HCT116 (cell line): ENCODE data around the gene GOLT1A.

ENCODE experiments used
- CEBPB ChIP-seq: IDR thresholded peaks from 2 replicates; pipeline ENCODE4 v1.6.1; 2012; ENCODE audit warnings: low read depth
- CTCF ChIP-seq, 3 experiments: fragments of 200-600 bp in 1 of 3; sonication (generic) in 1 of 3; IDR thresholded peaks in 2 of 3; conservative IDR thresholded peaks in 1 of 3; 2 replicates each; pipeline ENCODE4 v1.5.1; 2012 to 2017; ENCODE audit warnings: low read depth in 2 of 3, low read length in 2 of 3, antibody characterized with exemption in 1 of 3, borderline replicate concordance in 1 of 3, control low read depth in 1 of 3, mild to moderate bottlenecking in 1 of 3, mixed read lengths in 1 of 3, mixed run types in 1 of 3, moderate library complexity in 1 of 3; ENCODE audit not compliant: insufficient read depth in 1 of 3
- EGR1 ChIP-seq: IDR thresholded peaks from 2 replicates; pipeline ENCODE4 v1.6.1; 2012; ENCODE audit warnings: low read depth
- ELF1 ChIP-seq: IDR thresholded peaks from 2 replicates; pipeline ENCODE4 v1.6.1; 2012; ENCODE audit warnings: low read depth, borderline replicate concordance
- EZH2 ChIP-seq: fragments of 200-600 bp; sonication (generic); IDR thresholded peaks from 2 replicates; pipeline ENCODE4 v1.6.1; 2017; ENCODE audit warnings: antibody characterized with exemption, mixed run types
- EZH2phosphoT487 ChIP-seq: fragments of 200-600 bp; IDR thresholded peaks from 2 replicates; pipeline ENCODE4 v1.6.1; 2018; ENCODE audit warnings: antibody characterized with exemption, borderline replicate concordance
- JUND ChIP-seq: IDR thresholded peaks from 2 replicates; pipeline ENCODE4 v1.6.1; 2012
- MAX ChIP-seq: IDR thresholded peaks from 2 replicates; pipeline ENCODE4 v1.6.1; 2012
- POLR2A ChIP-seq: IDR thresholded peaks from 2 replicates; pipeline ENCODE4 v1.7.0; 2011; ENCODE audit warnings: borderline replicate concordance; ENCODE audit not compliant: insufficient read depth, insufficient read length; ENCODE audit errors: extremely low read depth
- POLR2AphosphoS5 ChIP-seq: IDR thresholded peaks from 2 replicates; pipeline ENCODE4 v1.6.1; 2011; ENCODE audit warnings: mild to moderate bottlenecking, low read depth, low read length, moderate library complexity
- RAD21 ChIP-seq: IDR thresholded peaks from 2 replicates; pipeline ENCODE4 v1.6.1; 2012; ENCODE audit warnings: low read depth, mild to moderate bottlenecking
- ZNF274 ChIP-seq: fragments of 200-500 bp; sonication (Bioruptor generic); IDR thresholded peaks from 2 replicates; pipeline ENCODE4 v1.6.1; 2014; ENCODE audit warnings: mild to moderate bottlenecking, low read depth, low read length, inconsistent platforms

GRCh38 chr1:204261266-204261665 is 47.5 kb upstream of the GOLT1A start:
- TF ChIP-seq CTCF (IDR thresholded peaks at IDR 0.05 in 2 of 3, conservative IDR thresholded peaks at IDR 0.05 in 1 of 3; ENCODE audit: borderline replicate concordance in 1 of 3, insufficient read depth in 1 of 3, low read depth in 2 of 3, low read length in 2 of 3) (no peak), MAX (no peak), EZH2phosphoT487 (no peak), EZH2 (no peak), ELF1 (no peak), POLR2AphosphoS5 (no peak), POLR2A (no peak), EGR1 (no peak), CEBPB (no peak), ZNF274 (no peak), JUND (no peak), RAD21 (no peak)
